NCI-H2171 treated with DMSO at 0.1 percent for 48 hours (cell line): ENCODE measurements around the gene STEAP1.
A peak's percentile ranks its signal among the peaks of the same experiment; 100 is the strongest.
"Not testable (repeated sequence)": the region's sequence is repeated elsewhere in the genome, so short reads cannot be mapped to it uniquely, and the experiment has no call there.

Experiments
- DNase-seq: peaks from one replicate; lab custom pipeline; 2025; lab: John Stamatoyannopoulos, UW

The STEAP1 gene

DNA sequence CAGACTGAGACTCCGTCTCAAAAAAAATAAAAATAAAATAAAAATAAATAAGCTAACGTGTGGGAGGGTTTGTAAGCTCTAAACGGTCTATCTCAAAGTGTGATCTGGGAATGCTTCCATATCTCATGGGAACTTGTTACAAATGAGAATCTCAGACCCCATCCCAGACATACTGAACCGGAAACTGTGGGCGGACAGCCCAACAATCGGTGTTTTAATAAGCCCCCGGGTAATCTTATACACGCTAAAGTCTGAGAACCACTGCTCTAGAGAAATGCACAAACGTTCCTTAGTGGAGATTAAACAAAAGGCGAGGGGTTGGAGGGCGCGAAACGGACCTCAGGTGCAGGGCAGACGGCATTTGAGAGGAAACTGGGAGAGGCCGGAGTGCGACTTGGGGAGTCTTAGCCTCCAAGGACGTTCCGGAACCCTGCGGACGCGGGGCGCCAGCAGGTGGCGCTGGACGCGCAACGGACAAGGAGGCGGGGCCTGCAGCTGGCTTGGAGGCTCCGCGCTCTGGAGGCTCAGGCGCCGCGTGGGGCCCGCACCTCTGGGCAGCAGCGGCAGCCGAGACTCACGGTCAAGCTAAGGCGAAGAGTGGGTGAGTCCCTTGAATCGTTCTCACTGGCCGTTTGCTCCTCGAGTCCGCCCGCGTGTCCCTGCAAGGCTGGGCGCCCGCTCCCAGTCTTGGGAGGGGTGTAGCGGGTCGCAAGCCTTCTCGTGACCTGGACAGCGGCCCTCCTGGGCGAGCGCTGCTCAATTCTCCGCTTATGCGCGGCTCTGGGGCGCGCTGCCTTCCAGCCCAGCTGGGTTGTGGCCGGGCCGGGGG, at the start of gene STEAP1:
TSS of gene STEAP1 (plus strand) at position 527 of the 829 bp plus-strand sequence. CDS start 5,320 bp downstream, outside the sequence.
- peak; percentile 57 for DNase-seq

DNA sequence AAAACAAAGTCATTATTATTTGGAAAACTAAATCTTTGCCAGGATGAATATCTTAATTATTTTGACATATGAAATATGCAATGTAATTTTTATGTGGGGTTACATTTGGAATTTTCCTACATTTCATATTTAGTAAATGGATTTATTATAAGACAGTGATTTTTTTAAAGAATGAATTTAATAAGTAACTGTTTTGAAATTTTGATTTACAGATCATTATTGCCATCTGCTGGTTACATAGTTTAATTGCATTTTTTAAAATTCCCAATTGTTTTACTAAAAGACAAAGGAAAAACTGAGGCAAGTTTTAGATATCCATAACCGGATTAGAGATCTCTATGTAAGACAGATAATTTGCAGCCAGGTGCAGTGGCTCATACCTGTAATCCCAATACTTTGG, 39.3 kb upstream of the STEAP1 start:
- peak; percentile 13 for DNase-seq

DNA sequence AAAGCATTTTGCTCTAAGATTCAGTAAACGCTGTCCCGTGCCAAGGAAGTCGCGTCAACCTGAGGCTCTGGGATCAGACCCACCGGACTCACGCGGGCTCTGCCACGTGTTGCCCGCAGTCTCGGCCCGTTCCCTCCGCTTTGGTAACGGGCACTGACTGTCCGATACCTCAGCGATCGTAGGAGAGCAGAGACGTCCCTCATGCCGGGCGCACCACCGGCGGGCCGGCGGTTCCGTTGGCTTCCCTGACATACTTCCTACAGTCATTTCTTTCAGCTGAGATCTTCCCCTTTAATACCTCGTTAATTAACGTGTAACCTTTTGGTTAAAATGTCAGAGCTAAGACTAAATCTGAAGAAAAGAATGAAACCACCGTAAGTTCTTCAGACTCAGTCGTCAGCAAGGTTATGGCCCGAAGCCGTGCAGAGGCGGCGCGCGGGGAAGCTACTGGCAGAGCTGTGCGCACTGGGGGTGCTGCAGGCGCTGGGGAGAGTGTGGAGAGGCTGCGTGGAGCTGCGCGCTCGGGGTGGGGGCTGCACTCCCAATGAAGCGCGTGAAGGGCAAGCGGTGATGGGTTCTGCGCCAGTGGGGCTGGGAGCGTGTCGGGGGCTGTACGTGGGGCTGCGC, 35.6 kb upstream of the STEAP1 start:
- DNase-seq, result not testable (repeated sequence)

DNA sequence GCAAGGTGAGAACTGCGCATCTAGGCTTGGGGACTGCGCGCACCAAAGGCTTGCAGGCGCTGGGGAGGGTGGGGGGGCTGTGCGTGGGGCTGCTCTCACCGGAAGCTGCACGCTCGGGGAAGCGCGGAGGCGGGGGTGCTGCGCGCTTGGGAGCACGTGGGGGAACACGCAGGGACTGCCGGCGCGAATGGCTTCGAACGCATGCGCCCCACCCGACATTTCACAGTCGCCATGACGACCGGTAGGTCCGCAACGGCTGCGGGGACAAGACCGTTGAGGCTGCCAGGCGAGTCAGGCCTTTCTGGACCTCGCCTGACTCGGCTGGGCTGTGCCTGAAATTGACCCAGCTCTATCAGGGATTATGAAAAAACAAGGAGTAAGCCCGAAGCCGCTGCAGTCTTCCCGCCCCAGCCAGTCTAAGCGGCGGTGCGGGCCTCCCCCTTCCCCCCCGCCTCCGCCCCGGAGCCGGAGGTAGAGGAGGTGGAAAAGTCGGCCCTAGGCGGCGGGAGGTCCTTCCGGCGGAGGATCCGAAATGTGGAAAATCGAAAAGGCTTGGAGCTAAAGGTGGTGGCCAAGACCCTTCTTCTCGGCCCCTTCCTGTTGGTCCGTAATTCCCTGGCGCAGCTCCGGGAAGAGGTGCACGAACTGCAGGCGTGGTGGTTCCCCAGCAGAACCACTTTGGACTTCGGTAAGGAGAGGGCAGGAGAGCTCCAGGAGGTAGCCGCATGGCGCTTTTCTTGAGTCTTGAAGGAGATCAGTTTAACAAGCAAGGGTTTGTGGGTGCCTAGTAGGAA, 34.9 kb upstream of the STEAP1 start:
- no peak for DNase-seq

DNA sequence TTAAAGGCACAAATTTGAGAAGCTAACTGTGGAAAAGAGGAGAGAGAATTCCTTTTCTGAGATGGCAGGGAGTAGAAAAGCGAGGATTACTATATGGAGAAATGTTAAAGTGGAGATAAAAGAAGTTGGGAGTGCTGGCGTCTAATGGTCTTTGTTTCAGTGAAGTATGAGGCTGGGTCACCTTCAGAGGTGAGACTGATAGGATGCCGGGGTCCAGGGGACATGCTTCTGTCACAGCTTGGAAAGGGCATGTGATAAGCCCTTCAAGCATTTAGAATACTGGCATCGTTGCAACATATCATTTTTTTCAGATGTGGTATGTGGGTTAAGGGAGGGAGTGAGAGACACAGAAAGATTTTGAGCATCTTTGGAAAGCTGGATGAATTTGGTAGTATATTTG, 34.1 kb upstream of the STEAP1 start:
- not testable (repeated sequence) for DNase-seq

DNA sequence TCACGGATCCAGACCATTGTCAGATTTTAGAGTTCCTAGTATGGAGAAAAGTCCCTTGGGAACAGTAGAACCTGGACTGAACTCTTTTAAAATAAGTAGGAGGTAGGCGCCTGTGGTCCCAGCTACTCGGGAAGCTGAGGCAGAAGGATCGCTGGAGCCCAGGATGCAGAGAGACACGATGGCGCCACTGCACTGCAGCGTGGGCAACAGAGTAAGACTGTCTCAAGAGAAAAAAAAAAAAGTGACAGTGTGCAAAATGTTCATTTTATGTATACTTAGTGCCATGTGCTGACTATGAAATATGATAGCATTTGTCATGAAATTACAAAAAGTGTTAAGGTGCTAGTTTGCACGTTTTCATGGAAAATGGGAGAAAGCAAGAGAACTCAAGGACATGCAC, 22.5 kb upstream of the STEAP1 start:
- not testable (repeated sequence) for DNase-seq

DNA sequence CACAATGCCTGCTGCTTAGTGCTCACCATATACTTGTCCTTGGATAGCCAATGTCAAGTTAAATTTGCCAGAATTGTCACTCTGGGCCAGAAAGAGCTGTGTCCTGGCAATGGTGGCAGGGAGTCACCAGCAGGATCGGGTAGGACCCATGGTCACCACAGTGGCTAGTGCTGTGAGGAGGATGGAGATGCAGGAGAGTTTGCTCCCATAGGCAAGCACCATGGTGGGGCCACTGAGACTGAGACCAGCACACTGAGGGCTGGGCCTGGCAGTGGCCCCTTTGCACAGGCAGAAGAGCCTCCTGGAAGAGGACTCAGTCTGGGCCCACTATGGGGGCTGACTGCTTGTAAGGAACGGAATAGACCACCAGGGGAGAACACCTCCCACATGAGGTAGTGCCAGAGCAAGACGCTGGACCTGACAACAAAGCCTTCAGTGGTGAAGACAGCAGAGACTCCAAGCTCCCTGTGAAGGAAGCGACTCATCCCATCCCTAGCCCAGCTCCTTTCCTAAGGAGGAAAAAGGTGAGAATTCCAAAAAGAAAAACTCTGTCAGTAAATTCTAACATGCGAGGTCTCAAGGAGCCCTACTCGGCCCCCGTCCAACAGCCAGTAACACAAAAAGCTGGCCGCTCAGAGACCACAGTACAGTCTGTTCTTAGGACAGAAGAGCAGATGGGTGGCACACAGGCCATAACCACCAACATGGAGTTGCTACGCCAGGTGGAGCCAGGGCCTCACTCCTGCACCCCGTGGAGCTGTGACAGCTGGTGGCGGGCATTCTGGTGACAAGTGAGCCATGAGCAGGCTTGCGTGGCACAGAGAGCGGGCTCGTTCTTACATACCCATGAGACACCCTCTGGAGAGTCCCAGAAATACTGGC, 6.9 kb upstream of the STEAP1 start:
- DNase-seq, result peak; percentile 70

DNA sequence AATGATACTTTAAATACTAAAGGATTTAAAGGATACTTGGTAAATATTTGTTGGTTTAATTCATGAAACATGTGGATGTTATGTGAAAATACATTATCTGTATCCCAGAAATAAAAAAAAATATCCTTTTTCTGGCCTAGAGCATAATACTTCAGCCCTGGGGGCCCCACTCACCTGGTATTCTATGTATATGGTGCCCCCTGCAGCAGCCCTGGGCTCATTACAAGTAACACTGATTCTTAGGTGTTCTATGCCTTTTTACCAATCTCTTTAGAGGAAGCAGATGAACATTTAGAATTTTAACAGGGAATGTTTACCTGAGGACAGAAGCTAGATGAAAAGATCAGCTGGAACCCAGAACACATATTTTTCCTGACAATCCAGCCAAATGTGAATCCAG, 4.8 kb upstream of the STEAP1 start:
- DNase-seq, result not testable (repeated sequence)

DNA sequence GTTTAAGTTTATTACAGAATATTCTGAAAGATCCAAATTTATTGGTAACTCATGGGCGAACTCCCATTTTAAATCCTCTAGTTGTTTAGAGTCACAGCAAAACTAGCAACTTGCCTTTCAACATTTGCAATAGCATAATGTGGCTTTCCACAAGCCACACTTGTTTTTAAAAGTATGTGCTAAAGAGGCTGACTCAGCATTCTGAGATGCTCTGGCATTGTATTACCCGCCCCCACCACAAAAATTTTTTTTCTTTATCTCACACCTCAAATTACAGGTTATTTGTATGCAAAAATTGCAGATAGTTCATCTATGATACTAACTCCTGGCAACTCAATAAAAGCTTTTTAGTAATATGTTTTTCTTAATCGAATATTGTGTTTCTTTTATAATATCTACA, 2.4 kb upstream of the STEAP1 start:
- DNase-seq, result not testable (repeated sequence)

DNA sequence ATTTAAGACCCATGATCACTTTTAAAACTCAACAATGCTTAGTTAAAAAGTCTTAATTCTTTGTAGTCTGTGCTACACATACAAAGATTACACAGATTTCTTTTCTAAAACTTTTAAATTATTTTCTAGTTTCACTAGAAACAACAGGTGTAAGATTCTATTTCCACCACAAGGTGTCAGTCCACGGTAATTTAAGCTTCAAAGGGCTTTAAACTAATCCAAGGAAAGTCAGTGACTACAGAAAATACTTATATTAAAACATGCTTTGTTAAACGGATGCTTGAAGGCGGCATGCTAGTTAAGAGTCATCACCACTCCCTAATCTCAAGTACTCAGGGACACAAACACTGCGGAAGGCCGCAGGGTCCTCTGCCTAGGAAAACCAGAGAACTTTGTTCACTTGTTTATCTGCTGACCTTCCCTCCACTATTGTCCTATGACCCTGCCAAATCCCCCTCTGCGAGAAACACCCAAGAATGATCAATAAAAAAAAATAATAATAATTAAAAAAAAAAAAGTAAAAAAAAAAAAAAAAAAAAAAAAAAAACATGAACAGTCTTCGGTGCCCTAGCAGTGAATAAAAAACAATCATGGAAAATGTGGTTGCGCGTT, 1.5 kb upstream of the STEAP1 start:
- DNase-seq, result peak; percentile 52

DNA sequence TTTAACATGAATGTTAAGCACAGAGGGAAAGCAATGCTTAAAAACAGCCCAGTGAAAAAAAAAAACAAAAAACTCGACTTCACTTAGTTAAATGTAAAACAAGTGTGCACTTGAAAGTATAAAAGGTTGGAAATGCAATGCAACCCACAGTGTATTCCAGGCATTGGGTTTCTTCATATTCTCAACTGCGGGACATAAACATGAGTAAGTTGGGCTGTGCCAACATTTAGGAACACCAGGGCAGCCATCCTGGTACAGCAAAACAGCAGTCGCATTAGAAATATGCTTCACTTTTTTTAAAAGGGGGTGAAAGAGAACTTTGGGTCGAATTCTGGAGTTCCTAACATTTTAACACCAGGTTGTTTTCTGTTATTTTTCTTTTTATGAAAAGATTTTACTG, 937 bp downstream of the STEAP1 start:
- no peak for DNase-seq

DNA sequence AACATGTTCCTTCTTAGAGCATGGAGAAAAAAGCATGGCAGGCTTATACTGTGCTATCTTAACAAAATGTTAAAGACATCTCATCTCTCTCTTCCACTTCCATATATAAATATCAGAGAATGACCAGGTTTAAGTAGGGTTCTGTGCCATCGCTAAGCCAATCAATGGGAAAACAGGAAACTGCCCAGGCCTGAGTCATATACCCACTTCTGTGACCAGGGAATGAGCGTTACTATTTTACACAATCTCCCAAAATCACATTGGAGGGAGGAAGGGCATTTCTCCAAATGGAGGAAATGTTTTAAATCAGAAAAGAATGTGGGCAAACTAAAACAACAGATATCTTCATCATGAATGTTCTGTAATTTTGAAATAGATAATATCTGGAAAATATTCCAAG, 3.1 kb downstream of the STEAP1 start:
- DNase-seq, result not testable (repeated sequence)

DNA sequence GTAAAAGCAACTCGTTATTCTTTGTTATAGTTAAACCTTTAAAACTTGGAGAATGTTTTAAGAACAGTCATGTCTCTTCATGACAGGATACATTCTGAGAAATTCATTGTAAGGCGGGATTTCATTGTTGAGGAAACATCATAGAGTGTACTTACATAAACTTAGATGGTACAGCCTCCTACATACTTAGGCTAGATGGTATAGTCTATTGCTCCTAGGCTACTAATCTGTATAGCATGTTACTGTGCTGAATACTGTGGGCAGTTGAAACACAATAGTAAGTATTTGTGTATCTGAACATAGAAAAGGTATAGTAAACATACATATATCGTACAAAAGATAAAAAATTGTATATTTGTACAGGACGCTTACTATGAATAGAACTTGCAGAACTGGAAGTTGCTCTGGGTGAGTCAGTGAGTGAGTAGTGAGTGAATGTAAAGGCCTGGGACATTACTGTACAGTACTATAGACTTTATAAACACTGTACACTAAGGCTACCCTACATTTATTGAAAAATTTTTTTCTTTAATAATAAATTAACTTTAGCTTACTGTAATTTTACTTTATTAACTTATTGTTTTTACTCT, 3.6 kb downstream of the STEAP1 start:
- DNase-seq, result not testable (repeated sequence)

DNA sequence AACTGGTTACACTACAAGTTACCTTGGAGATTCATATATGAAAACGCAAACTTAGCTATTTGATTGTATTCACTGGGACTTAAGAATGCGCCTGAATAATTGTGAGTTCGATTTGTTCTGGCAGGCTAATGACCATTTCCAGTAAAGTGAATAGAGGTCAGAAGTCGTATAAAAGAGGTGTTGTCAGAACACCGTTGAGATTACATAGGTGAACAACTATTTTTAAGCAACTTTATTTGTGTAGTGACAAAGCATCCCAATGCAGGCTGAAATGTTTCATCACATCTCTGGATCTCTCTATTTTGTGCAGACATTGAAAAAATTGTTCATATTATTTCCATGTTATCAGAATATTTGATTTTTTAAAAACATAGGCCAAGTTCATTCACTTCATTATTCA, 9.3 kb downstream of the STEAP1 start:
- no peak for DNase-seq

DNA sequence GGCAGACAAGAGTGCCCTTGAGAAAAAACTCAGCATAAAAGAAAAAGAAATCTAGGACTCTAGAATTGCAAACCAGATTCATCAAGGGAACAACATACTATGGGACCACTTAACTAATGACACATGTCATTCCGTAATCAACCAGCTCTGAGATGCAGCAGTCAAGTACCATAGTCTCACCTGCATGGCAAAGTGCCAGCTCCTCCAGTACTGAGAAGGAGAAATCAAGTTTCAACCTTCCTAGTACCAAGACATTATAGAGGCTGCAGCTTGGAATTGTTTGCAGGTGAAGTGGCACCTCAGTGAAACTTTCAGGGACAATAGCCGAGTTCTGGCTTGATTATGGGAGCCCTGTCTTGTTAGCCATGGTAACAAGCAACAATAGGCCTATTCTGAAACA, 11.5 kb downstream of the STEAP1 start:
- no peak for DNase-seq

DNA sequence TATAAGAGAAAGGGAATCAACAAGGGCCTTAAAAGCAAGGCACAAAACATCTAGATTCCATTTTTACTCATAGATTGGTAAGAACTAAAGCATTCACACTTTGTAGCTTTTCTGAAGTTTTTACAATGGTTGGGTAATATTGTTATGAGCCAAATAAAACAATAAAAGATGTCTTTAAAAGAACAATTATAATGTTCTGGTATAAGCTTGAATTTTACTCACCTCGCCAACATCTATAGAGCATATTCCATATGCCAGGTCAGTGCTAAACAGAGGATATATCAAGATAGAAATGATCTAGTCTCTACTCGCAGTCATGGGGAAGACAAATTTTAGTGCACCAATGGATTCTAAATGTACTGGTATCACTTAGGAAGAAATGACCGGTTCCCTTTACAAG, 11.9 kb downstream of the STEAP1 start:
- DNase-seq, result no peak

DNA sequence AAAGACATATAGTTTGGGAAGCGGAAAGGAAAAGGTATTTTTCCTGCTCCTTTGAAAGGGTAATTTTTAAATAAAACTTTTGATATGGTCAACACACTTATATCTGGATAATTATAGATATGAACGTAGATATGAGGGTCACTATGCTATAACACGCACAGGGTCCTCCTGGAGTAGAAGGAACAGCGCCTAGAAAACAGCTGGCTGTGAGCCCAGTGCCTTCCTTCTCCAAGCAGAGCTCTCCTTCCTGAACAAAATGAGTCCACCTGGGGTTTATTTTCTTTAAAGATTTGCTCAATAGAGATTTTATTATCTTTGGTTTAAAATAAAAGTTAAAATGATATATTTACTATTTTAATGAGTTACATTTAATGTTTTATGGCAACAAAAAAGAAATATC, 13.1 kb downstream of the STEAP1 start:
- no peak for DNase-seq

DNA sequence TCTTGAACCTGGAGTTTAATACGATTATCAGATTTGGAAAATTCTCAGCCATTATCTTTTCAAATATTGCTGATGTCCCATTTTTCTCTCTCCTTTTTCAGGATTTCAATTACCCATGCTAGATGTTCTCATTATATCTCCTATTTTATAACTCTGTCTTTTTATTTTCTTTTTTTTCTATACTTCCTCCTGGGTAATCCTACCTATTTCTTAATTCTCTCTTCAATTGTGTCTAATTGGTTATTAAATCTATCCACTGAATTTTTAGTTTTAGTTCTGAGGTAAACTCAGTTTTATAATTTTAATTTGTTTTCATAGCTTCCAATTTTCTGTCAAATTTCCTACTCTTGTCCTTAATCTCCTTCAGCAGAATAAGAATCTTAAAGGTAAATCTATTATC, 15.6 kb downstream of the STEAP1 start:
- no peak for DNase-seq

DNA sequence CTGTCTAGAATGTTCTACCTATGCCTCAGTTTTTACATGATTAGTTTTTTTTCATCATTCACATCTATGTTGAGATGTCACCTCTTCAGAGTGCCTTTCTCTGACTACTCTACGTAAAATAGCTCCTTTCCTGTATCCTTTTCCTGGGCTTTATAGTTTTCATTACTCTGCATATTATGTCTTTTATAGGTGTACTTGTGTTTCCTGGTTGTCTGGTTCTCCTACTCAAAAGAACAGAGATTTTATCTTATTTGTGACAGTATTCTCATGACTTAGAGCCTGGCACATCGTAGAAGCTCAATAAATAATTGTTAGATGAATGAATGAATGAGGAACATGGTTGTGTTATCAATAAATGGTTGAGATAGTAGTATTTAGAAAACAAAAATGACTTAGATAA, 17.9 kb downstream of the STEAP1 start:
- no peak for DNase-seq

DNA sequence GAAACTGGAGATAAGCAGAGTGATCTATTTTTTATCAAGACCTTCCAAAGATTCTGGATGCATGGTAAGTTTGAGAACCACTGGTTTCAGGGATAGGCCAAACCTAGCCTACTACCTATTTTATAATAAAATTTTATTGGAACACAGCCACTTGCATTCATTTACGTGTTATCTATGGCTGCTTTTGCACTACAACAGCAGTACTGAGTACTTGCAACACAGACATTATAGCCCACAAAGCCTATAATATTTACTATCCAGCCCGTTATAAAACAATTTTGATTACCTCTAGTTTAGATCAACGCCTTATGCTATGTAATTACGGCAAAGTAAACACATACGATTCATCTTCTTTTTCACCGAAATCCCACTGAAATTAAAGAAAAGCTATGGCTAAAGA, 18.4 kb downstream of the STEAP1 start:
- no peak for DNase-seq
